PC-9 (cell line): Measurements from ENCODE around the gene EXTL1. TPM values are rescaled to one million over a fixed set of nuclear protein-coding genes. Genes with fewer than 3 reads are reported as not detected.

Experiments used
- BruUV-seq: library from RNA; stranded (reverse); fragments of 400-500 nt; replicated peaks from 2 replicates; lab custom pipeline; 2021; lab: Mats Ljungman, UMichigan
- CTCF ChIA-PET: fragments of 300-600 bp; sonication (Branson Sonifier 250); formaldehyde crosslinking; loops from one replicate; lab custom pipeline; 2022; ENCODE audit warnings: antibody characterized with exemption; lab: Charles Lee
- POLR2A ChIA-PET: fragments of 300-600 bp; sonication (Branson Sonifier 250); formaldehyde crosslinking; loops from one replicate; lab custom pipeline; 2022; ENCODE audit warnings: antibody characterized with exemption; ENCODE audit not compliant: unreplicated experiment; lab: Charles Lee
- DNase-seq, 2 experiments: peaks; one replicate each; pipeline versions ENCODE4 v3.0.0 to v3.0.0-alpha.2; 2015 to 2022; ENCODE audit warnings: mixed read lengths in 1 of 2
- H2AFZ ChIP-seq: fragments of 200-600 bp; sonication (generic); 2 replicates; pipeline ENCODE4 v1.8.1; 2017; ENCODE audit warnings: antibody characterized with exemption
- H3F3A ChIP-seq: fragments of 200-600 bp; sonication (generic); 2 replicates; pipeline ENCODE4 v1.8.1; 2017; ENCODE audit warnings: antibody characterized with exemption, mild to moderate bottlenecking, low read depth; ENCODE audit not compliant: insufficient read depth
- H3K27ac ChIP-seq: fragments of 200-600 bp; sonication (generic); 2 replicates; pipeline ENCODE4 v1.6.1; 2016; ENCODE audit warnings: mixed run types
- H3K27me3 ChIP-seq: fragments of 200-600 bp; sonication (generic); 2 replicates; pipeline ENCODE4 v1.6.1; 2016; ENCODE audit warnings: low read depth, mixed run types; ENCODE audit not compliant: insufficient read depth
- H3K36me3 ChIP-seq: fragments of 200-600 bp; sonication (generic); 2 replicates; pipeline ENCODE4 v1.6.1; 2016; ENCODE audit warnings: low read depth, mixed run types
- H3K4me1 ChIP-seq: fragments of 200-600 bp; sonication (generic); replicated peaks from 2 replicates; pipeline ENCODE4 v1.6.1; 2016; ENCODE audit warnings: mixed run types; ENCODE audit not compliant: insufficient read depth
- H3K4me2 ChIP-seq: fragments of 200-600 bp; sonication (generic); 2 replicates; pipeline ENCODE4 v1.6.1; 2017; ENCODE audit warnings: mixed run types
- H3K4me3 ChIP-seq: fragments of 200-600 bp; sonication (generic); 2 replicates; pipeline ENCODE4 v1.6.1; 2016; ENCODE audit warnings: mixed run types
- H3K79me2 ChIP-seq: fragments of 200-600 bp; sonication (generic); 2 replicates; pipeline ENCODE4 v1.6.1; 2017; ENCODE audit warnings: low read depth, mixed run types
- H3K9me2 ChIP-seq: fragments of 200-600 bp; sonication (generic); 2 replicates; pipeline ENCODE4 v1.8.1; 2017; ENCODE audit warnings: mild to moderate bottlenecking; ENCODE audit not compliant: insufficient read depth
- H3K9me3 ChIP-seq: fragments of 200-600 bp; sonication (generic); 2 replicates; pipeline ENCODE4 v1.8.1; 2016; ENCODE audit warnings: low read depth; ENCODE audit not compliant: insufficient read depth
- H4K20me1 ChIP-seq: fragments of 200-600 bp; sonication (generic); 2 replicates; pipeline ENCODE4 v1.8.1; 2017; ENCODE audit not compliant: insufficient read depth
- EZH2 ChIP-seq: fragments of 200-600 bp; sonication (generic); IDR thresholded peaks from 2 replicates; pipeline ENCODE4 v1.8.0; 2017; ENCODE audit warnings: antibody characterized with exemption, low read depth
- intact Hi-C: fragments of 100-400 bp; cut with micrococcal nuclease; formaldehyde crosslinking; loops from one replicate; pipeline ENCODE4 v1.10.0; 2022; ENCODE audit not compliant: unreplicated experiment
- total RNA-seq: library from RNA; stranded (reverse); gene quantifications from 2 replicates; pipeline ENCODE4 v1.2.3, GENCODE V29; 2021
- TF ChIP-seq, protein P1 (sequence below): fragments of 200-600 bp; sonication (generic); conservative IDR thresholded peaks from 2 replicates; pipeline ENCODE4 v1.6.1; 2017; ENCODE audit warnings: mixed run types, antibody characterized with exemption, mild to moderate bottlenecking, moderate library complexity

Gene EXTL1
- total RNA-seq, 1 experiment from 2014 or later = 0.13 TPM

DNA sequence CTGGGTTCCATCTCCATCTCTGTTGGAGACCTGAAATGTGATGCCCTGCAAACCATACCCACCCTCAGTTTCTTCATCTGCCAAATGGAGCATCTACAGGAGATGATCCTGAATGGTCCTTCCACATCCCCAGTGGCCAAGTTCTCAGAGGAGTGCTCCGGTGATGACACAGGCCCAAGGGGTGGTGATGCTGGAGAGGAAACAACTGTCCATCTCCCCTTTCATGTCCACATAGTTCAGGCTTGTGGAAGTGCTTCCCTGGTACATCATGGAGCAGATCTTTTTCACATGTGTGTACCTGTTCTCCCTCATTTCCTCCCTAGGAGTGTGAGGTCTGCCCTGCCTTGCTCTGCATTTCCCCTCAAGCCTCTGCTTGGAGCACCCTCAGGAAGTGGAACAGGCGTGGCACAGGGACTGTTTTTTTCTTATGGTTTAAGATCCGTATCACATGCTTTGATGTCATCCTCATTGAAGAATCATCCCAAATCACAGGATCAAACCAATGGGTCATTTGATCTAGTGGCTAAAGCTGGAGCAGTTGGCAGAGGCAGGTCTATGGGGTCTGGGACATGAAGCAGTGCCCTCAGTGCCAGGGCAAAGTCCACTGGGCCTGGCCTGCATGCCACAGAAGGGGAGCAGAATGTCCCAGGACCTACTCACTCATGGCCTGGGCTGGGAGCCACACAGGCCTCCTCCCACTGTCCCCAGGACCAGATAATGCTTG lies 54.0 kb downstream of the EXTL1 start:
- no peak for DNase-seq
- H3K9me3 ChIP-seq = no peaks in the 10 kb centered on the region
- CTCF ChIA-PET = interaction anchor here (0.6 kb wide), 1 partner anchor 64 kb away, joined by 3 read pairs; no protein-coding TSS in a partner anchor
- H2AFZ ChIP-seq = no peak overlapping the region
- intact Hi-C loops = no loop called here
- no peak overlapping the region for H3K4me3 ChIP-seq
- no peaks in the 10 kb centered on the region for H3K9me2 ChIP-seq
- no peak overlapping the region for H3K4me2 ChIP-seq
- no TSS peak for BruUV-seq
- no peaks in the 10 kb centered on the region for H3K36me3 ChIP-seq
- TF ChIP-seq, protein P1, sequence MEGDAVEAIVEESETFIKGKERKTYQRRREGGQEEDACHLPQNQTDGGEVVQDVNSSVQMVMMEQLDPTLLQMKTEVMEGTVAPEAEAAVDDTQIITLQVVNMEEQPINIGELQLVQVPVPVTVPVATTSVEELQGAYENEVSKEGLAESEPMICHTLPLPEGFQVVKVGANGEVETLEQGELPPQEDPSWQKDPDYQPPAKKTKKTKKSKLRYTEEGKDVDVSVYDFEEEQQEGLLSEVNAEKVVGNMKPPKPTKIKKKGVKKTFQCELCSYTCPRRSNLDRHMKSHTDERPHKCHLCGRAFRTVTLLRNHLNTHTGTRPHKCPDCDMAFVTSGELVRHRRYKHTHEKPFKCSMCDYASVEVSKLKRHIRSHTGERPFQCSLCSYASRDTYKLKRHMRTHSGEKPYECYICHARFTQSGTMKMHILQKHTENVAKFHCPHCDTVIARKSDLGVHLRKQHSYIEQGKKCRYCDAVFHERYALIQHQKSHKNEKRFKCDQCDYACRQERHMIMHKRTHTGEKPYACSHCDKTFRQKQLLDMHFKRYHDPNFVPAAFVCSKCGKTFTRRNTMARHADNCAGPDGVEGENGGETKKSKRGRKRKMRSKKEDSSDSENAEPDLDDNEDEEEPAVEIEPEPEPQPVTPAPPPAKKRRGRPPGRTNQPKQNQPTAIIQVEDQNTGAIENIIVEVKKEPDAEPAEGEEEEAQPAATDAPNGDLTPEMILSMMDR = no peak
- TF ChIP-seq EZH2 = no peak
- peaks cover 31% of the 10 kb centered on the region for H3K4me1 ChIP-seq
- H4K20me1 ChIP-seq = no peaks in the 10 kb centered on the region
- no peak overlapping the region for H3K27ac ChIP-seq
- H3F3A ChIP-seq = peaks cover 14% of the 10 kb centered on the region; the same call in 1 of the 2 replicates
- POLR2A ChIA-PET = no interaction called here
- H3K79me2 ChIP-seq = no peaks in the 10 kb centered on the region
- no peaks in the 10 kb centered on the region for H3K27me3 ChIP-seq

DNA sequence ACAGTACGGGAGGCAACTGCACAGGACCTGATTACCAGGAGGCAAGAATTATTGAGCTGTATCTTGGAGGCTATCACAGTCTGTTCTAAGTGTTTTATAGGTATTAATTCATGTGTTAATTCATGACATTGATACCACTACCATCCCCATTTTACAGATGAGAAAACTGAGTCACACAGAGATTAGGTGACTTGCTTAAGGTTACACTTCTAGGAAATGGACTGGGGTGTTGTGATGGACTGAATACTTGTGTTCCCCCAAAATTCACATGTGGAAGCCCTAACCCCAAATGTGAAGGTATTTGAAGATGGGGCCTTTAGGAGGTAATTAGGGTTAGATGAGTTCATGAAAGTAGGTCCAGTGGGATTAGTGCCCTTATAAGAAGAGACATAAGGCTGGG lies 55.9 kb downstream of the EXTL1 start:
- peaks cover 36% of the 10 kb centered on the region for H3K4me1 ChIP-seq
- no peaks in the 10 kb centered on the region for H3K27me3 ChIP-seq
- ChIA-PET POLR2A (interaction anchor here (0.6 kb wide), 1 partner anchor 100 kb away, joined by 4 read pairs; no protein-coding TSS in a partner anchor), CTCF (no interaction called here)
- H3K36me3 ChIP-seq = no peaks in the 10 kb centered on the region
- DNase-seq = no peak
- no peaks in the 10 kb centered on the region for H3K79me2 ChIP-seq
- no peak overlapping the region for H3K27ac ChIP-seq
- BruUV-seq = no TSS peak
- TF ChIP-seq, protein P1 = no peak
- no peak for TF ChIP-seq EZH2
- no peak overlapping the region for H3K4me2 ChIP-seq
- intact Hi-C loops = no loop called here
- H3K9me3 ChIP-seq = no peaks in the 10 kb centered on the region
- no peaks in the 10 kb centered on the region for H3K9me2 ChIP-seq
- no peaks in the 10 kb centered on the region for H4K20me1 ChIP-seq
- peaks cover 14% of the 10 kb centered on the region; the same call in 1 of the 2 replicates for H3F3A ChIP-seq
- no peak overlapping the region for H2AFZ ChIP-seq
- no peak overlapping the region for H3K4me3 ChIP-seq

DNA sequence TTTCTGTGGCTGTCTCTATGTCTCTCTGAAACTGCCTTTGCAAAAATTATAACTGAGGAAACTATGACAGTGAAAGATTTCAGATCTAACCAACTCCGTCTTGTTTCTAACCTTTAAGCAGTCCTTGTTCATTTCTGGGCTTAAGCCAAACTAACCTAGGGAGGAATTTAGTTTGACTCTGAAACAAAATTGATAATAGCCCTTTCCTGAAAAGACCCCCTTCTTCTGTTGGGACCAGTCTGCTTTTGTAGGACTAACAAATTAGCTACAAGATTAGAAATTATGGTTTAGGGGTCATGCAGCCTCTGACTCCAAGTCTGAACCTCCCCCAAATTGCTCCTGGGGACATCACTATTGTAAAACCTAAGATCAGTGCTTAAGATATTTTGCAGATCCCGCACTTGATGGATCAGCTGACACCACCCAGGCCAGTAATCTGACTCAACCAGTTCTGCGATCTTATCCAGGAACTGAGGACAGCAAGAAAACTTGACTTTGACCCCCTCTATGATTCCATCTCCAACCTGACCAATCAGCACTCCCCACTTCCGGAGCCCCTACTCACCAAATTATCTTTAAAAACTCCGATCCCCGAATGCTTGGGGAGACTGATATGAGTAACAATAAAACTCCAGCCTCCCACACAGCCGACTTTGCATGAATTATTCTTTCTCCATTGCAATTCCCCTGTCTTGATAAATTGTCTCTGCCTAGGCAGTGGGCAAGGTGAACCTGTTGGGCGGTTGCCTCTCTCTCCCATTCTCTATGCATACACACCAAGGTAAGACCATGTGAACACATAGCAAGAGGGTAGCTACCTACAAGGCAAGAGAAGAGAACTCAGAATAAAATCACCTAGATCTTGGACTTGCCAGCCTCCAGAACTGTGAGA lies 57.0 kb downstream of the EXTL1 start:
- Histone ChIP-seq H3K79me2 (no peaks in the 10 kb centered on the region), H3F3A (peaks cover 19% of the 10 kb centered on the region; the same call in 1 of the 2 replicates), H3K27ac (0 out of 2 replicates have a peak overlapping the region, but pooled peaks have one; percentile 17), H3K4me3 (no peak overlapping the region), H4K20me1 (no peaks in the 10 kb centered on the region), H2AFZ (no peak overlapping the region), H3K4me2 (peak overlapping the region; percentile 55), H3K9me2 (no peaks in the 10 kb centered on the region), H3K36me3 (no peaks in the 10 kb centered on the region), H3K27me3 (no peaks in the 10 kb centered on the region), H3K4me1 (peaks cover 44% of the 10 kb centered on the region), H3K9me3 (no peaks in the 10 kb centered on the region)
- intact Hi-C loops = no loop called here
- ChIA-PET POLR2A (interaction anchor here (0.6 to 0.7 kb wide), 2 partner anchors 27 to 54 kb away, joined by 7 to 10 read pairs; no protein-coding TSS in a partner anchor), CTCF (no interaction called here)
- no peak for TF ChIP-seq EZH2
- TF ChIP-seq, protein P1 = no peak
- no TSS peak for BruUV-seq
- DNase-seq = peak in 1 of 2 experiments; percentile 73
